ENCODE data around the gene ALG14.

Gene ALG14

DNA sequence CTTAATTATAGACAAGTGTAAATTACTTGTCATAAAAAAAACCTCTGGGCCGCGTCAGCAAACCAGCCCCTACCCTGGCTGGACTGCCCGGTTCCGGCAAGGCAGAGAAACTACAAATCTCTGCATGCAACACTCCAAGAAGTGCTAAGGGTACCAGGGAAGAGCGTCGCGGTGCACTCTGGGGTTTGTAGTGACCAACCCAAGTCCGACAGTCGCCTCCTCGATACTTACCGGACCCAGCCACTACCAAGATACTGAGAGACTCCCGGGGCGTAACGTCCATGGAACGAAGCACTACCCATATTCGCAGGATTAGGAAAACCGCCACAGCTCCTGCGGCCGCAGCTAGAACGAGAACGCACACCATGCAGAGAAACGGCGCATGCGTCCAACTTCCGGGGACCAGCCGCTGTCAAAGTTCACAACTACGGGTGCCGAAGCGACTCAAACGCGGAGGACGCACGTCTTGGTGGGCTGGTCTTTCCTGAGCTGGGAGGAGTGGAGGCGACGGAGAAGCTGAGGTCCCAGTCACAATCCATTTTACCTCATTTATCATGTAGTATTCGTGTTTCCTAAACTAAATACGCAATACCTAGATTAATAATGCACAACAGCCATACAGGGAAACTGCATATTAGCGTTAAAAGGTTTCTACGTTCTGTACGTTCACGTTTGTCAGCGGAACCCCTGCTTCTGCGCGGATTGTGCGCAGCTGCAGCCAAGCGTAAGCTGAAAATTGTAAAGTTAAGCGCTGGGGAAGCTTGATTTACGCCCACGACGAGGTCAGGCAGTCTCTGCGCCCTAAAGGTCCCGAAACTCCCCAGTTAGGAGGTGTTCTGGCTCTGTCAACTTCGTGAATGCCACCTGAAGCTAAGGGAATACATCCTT is at the start of gene ALG14 (continued):
- no peak for TF ChIP-seq ZNF174 (tag by site-specific recombination; IDR thresholded peaks at IDR 0.05)
- no peak for TF ChIP-seq GLI4 (tag by site-specific recombination; IDR thresholded peaks at IDR 0.05)
- no peak for TF ChIP-seq ZNF670 (tag by site-specific recombination; IDR thresholded peaks at IDR 0.05; ENCODE audit: low read depth)
- TF ChIP-seq ZNF548 (tag by site-specific recombination; IDR thresholded peaks at IDR 0.05): no peak
- no peak for TF ChIP-seq ZNF621 (tag by site-specific recombination; IDR thresholded peaks at IDR 0.05)
- no peak for TF ChIP-seq PRDM2 (tag by site-specific recombination; IDR thresholded peaks at IDR 0.05; ENCODE audit: borderline replicate concordance)
- no peak for TF ChIP-seq ZNF248 (tag by site-specific recombination; IDR thresholded peaks at IDR 0.05)
- no peak for TF ChIP-seq ZNF426 (tag by site-specific recombination; IDR thresholded peaks at IDR 0.05)
- TF ChIP-seq SP3 (tag by site-specific recombination; IDR thresholded peaks at IDR 0.05): peak; percentile 82
- TF ChIP-seq, protein P1, sequence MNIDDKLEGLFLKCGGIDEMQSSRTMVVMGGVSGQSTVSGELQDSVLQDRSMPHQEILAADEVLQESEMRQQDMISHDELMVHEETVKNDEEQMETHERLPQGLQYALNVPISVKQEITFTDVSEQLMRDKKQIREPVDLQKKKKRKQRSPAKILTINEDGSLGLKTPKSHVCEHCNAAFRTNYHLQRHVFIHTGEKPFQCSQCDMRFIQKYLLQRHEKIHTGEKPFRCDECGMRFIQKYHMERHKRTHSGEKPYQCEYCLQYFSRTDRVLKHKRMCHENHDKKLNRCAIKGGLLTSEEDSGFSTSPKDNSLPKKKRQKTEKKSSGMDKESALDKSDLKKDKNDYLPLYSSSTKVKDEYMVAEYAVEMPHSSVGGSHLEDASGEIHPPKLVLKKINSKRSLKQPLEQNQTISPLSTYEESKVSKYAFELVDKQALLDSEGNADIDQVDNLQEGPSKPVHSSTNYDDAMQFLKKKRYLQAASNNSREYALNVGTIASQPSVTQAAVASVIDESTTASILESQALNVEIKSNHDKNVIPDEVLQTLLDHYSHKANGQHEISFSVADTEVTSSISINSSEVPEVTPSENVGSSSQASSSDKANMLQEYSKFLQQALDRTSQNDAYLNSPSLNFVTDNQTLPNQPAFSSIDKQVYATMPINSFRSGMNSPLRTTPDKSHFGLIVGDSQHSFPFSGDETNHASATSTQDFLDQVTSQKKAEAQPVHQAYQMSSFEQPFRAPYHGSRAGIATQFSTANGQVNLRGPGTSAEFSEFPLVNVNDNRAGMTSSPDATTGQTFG (tag by site-specific recombination; IDR thresholded peaks at IDR 0.05; ENCODE audit: borderline replicate concordance): no peak
- TF ChIP-seq ZNF354C (tag by site-specific recombination; IDR thresholded peaks at IDR 0.05; ENCODE audit: borderline replicate concordance, low read depth): no peak
- TF ChIP-seq WT1 (tag by site-specific recombination; IDR thresholded peaks at IDR 0.05): no peak
- TF ChIP-seq ZNF266 (tag by site-specific recombination; IDR thresholded peaks at IDR 0.05; ENCODE audit: low read depth): no peak
- TF ChIP-seq ZNF473 (tag by site-specific recombination; IDR thresholded peaks at IDR 0.05): no peak
- TF ChIP-seq ZNF623 (tag by site-specific recombination; IDR thresholded peaks at IDR 0.05): no peak
- no peak for TF ChIP-seq MYNN (tag by site-specific recombination; IDR thresholded peaks at IDR 0.05; ENCODE audit: borderline replicate concordance)
- no peak for TF ChIP-seq ZNF433 (tag by site-specific recombination; IDR thresholded peaks at IDR 0.05; ENCODE audit: low read depth)
- peak; percentile 98 for TF ChIP-seq ZNF394 (tag by site-specific recombination; IDR thresholded peaks at IDR 0.05; ENCODE audit: borderline replicate concordance)
- no peak for TF ChIP-seq ZNF404 (tag by site-specific recombination; IDR thresholded peaks at IDR 0.05)
- no peak for TF ChIP-seq HOXC10 (CRISPR knock-in tag; IDR thresholded peaks at IDR 0.05)
- peak; percentile 45; the same call in 1 of the 2 replicates for TF ChIP-seq ZNF184 (tag by site-specific recombination; IDR thresholded peaks at IDR 0.05)
- no peak for TF ChIP-seq ZFP3 (tag by site-specific recombination; IDR thresholded peaks at IDR 0.05; ENCODE audit: low read depth)
- no peak for TF ChIP-seq ZNF785 (tag by site-specific recombination; IDR thresholded peaks at IDR 0.05)
- no peak for TF ChIP-seq ZNF707 (tag by site-specific recombination; IDR thresholded peaks at IDR 0.05)
- no peak for TF ChIP-seq ZNF510 (tag by site-specific recombination; IDR thresholded peaks at IDR 0.05; ENCODE audit: insufficient replicate concordance)
- TF ChIP-seq ZNF596 (tag by site-specific recombination; IDR thresholded peaks at IDR 0.05): no peak
- no peak for TF ChIP-seq ZNF423 (tag by site-specific recombination; IDR thresholded peaks at IDR 0.05)
- TF ChIP-seq OSR2 (tag by site-specific recombination; IDR thresholded peaks at IDR 0.05): no peak
- TF ChIP-seq ZNF529 (tag by site-specific recombination; IDR thresholded peaks at IDR 0.05; ENCODE audit: insufficient replicate concordance): no peak
- TF ChIP-seq ZNF37A (tag by site-specific recombination; IDR thresholded peaks at IDR 0.05): no peak
- TF ChIP-seq ZNF292 (tag by site-specific recombination; IDR thresholded peaks at IDR 0.05; ENCODE audit: borderline replicate concordance, low read depth): no peak
- TF ChIP-seq YY2 (tag by site-specific recombination; IDR thresholded peaks at IDR 0.05): no peak
- no peak for TF ChIP-seq ZNF175 (tag by site-specific recombination; IDR thresholded peaks at IDR 0.05)

All from HEK293 (cell line).